GM18505 (cell line): ENCODE data around the gene NUDT19.

ENCODE experiments used
- ATAC-seq: cut with Tn5 transposase; IDR thresholded peaks from one replicate; pipeline ENCODE4 v1.9.1; 2021; ENCODE audit not compliant: unreplicated experiment
- POLR2A ChIP-seq: IDR thresholded peaks from 4 replicates; pipeline ENCODE4 v1.6.1; 2011; ENCODE audit warnings: borderline replicate concordance; ENCODE audit not compliant: insufficient read depth, insufficient read length; ENCODE audit errors: extremely low read depth

NUDT19 gene

GRCh38 chr19:32749361-32749760, 57.7 kb downstream of the NUDT19 start:
- ATAC-seq = no peak
- TF ChIP-seq POLR2A = no peak

GRCh38 chr19:32750441-32751055, 58.9 kb downstream of the NUDT19 start:
- ATAC-seq = no peak
- TF ChIP-seq POLR2A = no peak

GRCh38 chr19:32751066-32751465, 59.4 kb downstream of the NUDT19 start:
- no peak for ATAC-seq

GRCh38 chr19:32757189-32757588, 65.6 kb downstream of the NUDT19 start:
- no peak for ATAC-seq
- no peak for TF ChIP-seq POLR2A

More at GRCh38 chr19:32751066-32751465, 59.4 kb downstream of the NUDT19 start:
- TF ChIP-seq POLR2A = no peak
